CD8-positive, alpha-beta memory T cell (primary cell): ENCODE results near the gene ITIH1. TPM values are rescaled to one million over a fixed set of nuclear protein-coding genes. Genes with fewer than 3 reads are reported as not detected.

ENCODE experiments used
- CTCF ChIA-PET: fragments of 350-600 bp; sonication (Branson Sonifier 250); formaldehyde crosslinking; loops from one replicate; lab custom pipeline; 2021; ENCODE audit warnings: antibody characterized with exemption; lab: Charles Lee
- POLR2A ChIA-PET: fragments of 350-600 bp; sonication (Branson Sonifier 250); formaldehyde crosslinking; loops from one replicate; lab custom pipeline; 2021; ENCODE audit warnings: antibody characterized with exemption; lab: Charles Lee
- DNase-seq, 5 donors: peaks; one replicate each; pipeline versions ENCODE4 v3.0.0 to v3.0.0-alpha.2; 2020 to 2022; ENCODE audit warnings: mixed read lengths in 1 of 5
- H3K27ac ChIP-seq: one replicate; pipeline ENCODE4 v1.7.0; 2013; ENCODE audit warnings: low read depth, mild to moderate bottlenecking, low read length, moderate library complexity
- H3K27me3 ChIP-seq: 2 replicates; pipeline ENCODE4 v1.7.0; 2013; ENCODE audit warnings: low read length, mild to moderate bottlenecking; ENCODE audit not compliant: insufficient read depth, poor library complexity, severe bottlenecking
- H3K36me3 ChIP-seq: 2 replicates; pipeline ENCODE4 v1.7.0; 2013; ENCODE audit warnings: mild to moderate bottlenecking, low read length, moderate library complexity; ENCODE audit not compliant: insufficient read depth
- H3K4me1 ChIP-seq: 2 replicates; pipeline ENCODE4 v1.7.0; 2013; ENCODE audit warnings: mild to moderate bottlenecking, low read length, moderate library complexity; ENCODE audit not compliant: insufficient read depth
- H3K4me3 ChIP-seq: 2 replicates; pipeline ENCODE4 v1.7.0; 2013; ENCODE audit warnings: mild to moderate bottlenecking, low read length
- H3K9me3 ChIP-seq: 2 replicates; pipeline ENCODE4 v1.7.0; 2013; ENCODE audit warnings: mild to moderate bottlenecking, low read length
- H3K27ac Mint-ChIP-seq, 8 donors: one replicate each; pipeline ENCODE4 v1.8.0; 2020 to 2021; ENCODE audit warnings: mixed read lengths in 8 of 8, mild to moderate bottlenecking in 6 of 8, inconsistent platforms in 3 of 8, moderate library complexity in 3 of 8
- H3K27me3 Mint-ChIP-seq, 2 donors: one replicate each; pipeline ENCODE4 v1.8.0; 2020 to 2021; ENCODE audit warnings: mixed read lengths in 2 of 2, mild to moderate bottlenecking in 1 of 2, moderate library complexity in 1 of 2
- H3K36me3 Mint-ChIP-seq, 3 donors: one replicate each; pipeline ENCODE4 v1.8.0; 2020 to 2021; ENCODE audit warnings: mixed read lengths in 3 of 3, inconsistent platforms in 1 of 3, mild to moderate bottlenecking in 1 of 3
- H3K4me1 Mint-ChIP-seq, 3 donors: one replicate each; pipeline ENCODE4 v1.8.0; 2020 to 2021; ENCODE audit warnings: mixed read lengths in 3 of 3, inconsistent platforms in 1 of 3, mild to moderate bottlenecking in 1 of 3
- H3K4me3 Mint-ChIP-seq, 7 donors: one replicate each; pipeline ENCODE4 v1.8.0; 2020 to 2021; ENCODE audit warnings: mixed read lengths in 7 of 7, mild to moderate bottlenecking in 6 of 7, moderate library complexity in 4 of 7, inconsistent platforms in 2 of 7
- H3K9me3 Mint-ChIP-seq, 5 donors: one replicate each; pipeline ENCODE4 v1.8.0; 2020 to 2022; ENCODE audit warnings: mixed read lengths in 5 of 5, mild to moderate bottlenecking in 3 of 5, moderate library complexity in 2 of 5, inconsistent platforms in 1 of 5
- polyA plus RNA-seq: library from polyadenylated mRNA; unstranded; fragments of 300-500 nt; fragmentation: Illumina TruSeq; gene quantifications from one replicate; pipeline ENCODE4 v1.2.3, GENCODE V29; 2021
- total RNA-seq, 2 experiments: library from RNA; stranded (reverse); gene quantifications; one replicate each; pipeline ENCODE4 v1.2.3, GENCODE V29; 2021

Gene ITIH1
- total and polyA plus RNA-seq, 3 experiments from 2014 or later: not detected

DNA sequence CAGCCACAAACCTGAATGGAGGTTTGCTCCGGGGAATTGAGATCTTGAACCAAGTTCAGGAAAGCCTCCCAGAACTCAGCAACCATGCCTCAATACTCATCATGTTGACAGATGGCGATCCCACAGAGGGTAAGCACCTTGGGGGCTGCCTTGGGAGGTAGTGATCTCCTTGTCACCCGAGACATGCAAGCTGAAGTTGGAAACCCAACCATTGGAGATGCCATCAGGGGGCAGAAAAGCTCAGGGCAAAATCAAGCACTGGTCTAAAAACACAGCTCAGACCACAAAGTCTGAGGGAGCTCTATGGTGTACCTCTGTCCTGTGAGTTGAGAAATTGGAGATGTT lies 5.8 kb downstream of the ITIH1 start:
- no peak overlapping the region for H3K4me3 ChIP-seq
- H3K9me3 ChIP-seq: no peaks in the 10 kb centered on the region
- Mint-ChIP-seq H3K36me3 (no peaks in the 10 kb centered on the region), H3K27ac (no peak overlapping the region), H3K4me1 (no peaks in the 10 kb centered on the region), H3K9me3 (no peaks in the 10 kb centered on the region), H3K27me3 (peaks cover 0 to 14% of the 10 kb centered on the region in 2 donors), H3K4me3 (no peak overlapping the region)
- H3K27ac ChIP-seq: no peak overlapping the region
- DNase-seq: no peak
- H3K36me3 ChIP-seq: no peaks in the 10 kb centered on the region
- H3K4me1 ChIP-seq: no peaks in the 10 kb centered on the region
- ChIA-PET CTCF (no interaction called here), POLR2A (no interaction called here)
- H3K27me3 ChIP-seq: no peaks in the 10 kb centered on the region

GRCh38 chr3:52784021-52784621 lies 6.7 kb downstream of the ITIH1 start:
- Mint-ChIP-seq H3K27ac (no peak overlapping the region), H3K9me3 (no peaks in the 10 kb centered on the region), H3K36me3 (no peaks in the 10 kb centered on the region), H3K27me3 (peaks cover 0 to 14% of the 10 kb centered on the region in 2 donors), H3K4me1 (no peaks in the 10 kb centered on the region), H3K4me3 (no peak overlapping the region)
- Histone ChIP-seq H3K4me1 (no peaks in the 10 kb centered on the region), H3K4me3 (no peak overlapping the region), H3K9me3 (no peaks in the 10 kb centered on the region), H3K27ac (no peak overlapping the region), H3K36me3 (no peaks in the 10 kb centered on the region), H3K27me3 (no peaks in the 10 kb centered on the region)
- POLR2A ChIA-PET: no interaction called here
- peak in 1 of 5 donors; percentile 33 for DNase-seq
- CTCF ChIA-PET: no interaction called here

- no peaks in the 10 kb centered on the region for H3K9me3 ChIP-seq
- H3K36me3 ChIP-seq: no peaks in the 10 kb centered on the region
- Mint-ChIP-seq H3K27ac (no peak overlapping the region), H3K36me3 (no peaks in the 10 kb centered on the region), H3K4me3 (no peak overlapping the region), H3K9me3 (no peaks in the 10 kb centered on the region), H3K27me3 (peaks cover 0 to 14% of the 10 kb centered on the region in 2 donors), H3K4me1 (no peaks in the 10 kb centered on the region)
- DNase-seq: peak in 1 of 5 donors; percentile 16
- H3K4me1 ChIP-seq: no peaks in the 10 kb centered on the region
- ChIA-PET POLR2A (no interaction called here), CTCF (interaction anchor here (1.5 kb wide), 1 partner anchor 13 kb away, joined by 3 read pairs; no protein-coding TSS in a partner anchor)
- H3K27me3 ChIP-seq: no peaks in the 10 kb centered on the region
- no peak overlapping the region for H3K27ac ChIP-seq
- H3K4me3 ChIP-seq: no peak overlapping the region
These were observed 7.7 kb downstream of the ITIH1 start for GRCh38 chr3:52784931-52785590.

GRCh38 chr3:52786330-52787215 lies 9.2 kb downstream of the ITIH1 start:
- no peaks in the 10 kb centered on the region for H3K9me3 ChIP-seq
- H3K27ac ChIP-seq: no peak overlapping the region
- Mint-ChIP-seq H3K9me3 (peaks cover 0 to 2% (median 0%) of the 10 kb centered on the region in 5 donors), H3K4me1 (no peaks in the 10 kb centered on the region), H3K27me3 (peaks cover 0 to 9% of the 10 kb centered on the region in 2 donors), H3K4me3 (no peak overlapping the region), H3K27ac (no peak overlapping the region), H3K36me3 (no peaks in the 10 kb centered on the region)
- H3K36me3 ChIP-seq: no peaks in the 10 kb centered on the region
- CTCF ChIA-PET: interaction anchor here (1.5 kb wide), 1 partner anchor 12 kb away, joined by 3 read pairs; no protein-coding TSS in a partner anchor
- H3K4me3 ChIP-seq: no peak overlapping the region
- POLR2A ChIA-PET: no interaction called here
- no peaks in the 10 kb centered on the region for H3K4me1 ChIP-seq
- no peaks in the 10 kb centered on the region for H3K27me3 ChIP-seq
- DNase-seq: peak in 1 of 5 donors; percentile 38

DNA sequence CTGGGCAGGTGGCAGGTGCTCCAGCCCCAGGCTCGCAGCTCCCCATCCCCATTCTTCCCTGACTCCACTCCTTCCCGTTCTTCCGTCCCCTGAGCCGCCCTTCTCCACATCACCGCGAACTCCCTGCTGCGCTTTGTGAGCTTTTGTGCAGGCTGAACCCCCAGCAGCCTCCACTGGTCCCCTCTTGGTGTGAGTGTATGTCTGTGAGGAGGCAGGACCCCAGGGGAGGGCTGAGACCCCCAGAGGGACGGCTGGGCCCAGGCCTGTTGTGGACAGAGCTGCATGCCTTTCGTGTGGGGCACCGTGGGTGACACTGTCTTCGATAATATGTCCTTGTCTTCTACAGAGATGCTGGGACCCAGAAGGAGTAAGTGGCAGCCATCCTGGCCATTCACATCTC lies 9.8 kb downstream of the ITIH1 start:
- ChIA-PET CTCF (interaction anchor here (0.8 kb wide), 1 partner anchor 11 kb away, joined by 3 read pairs; no protein-coding TSS in a partner anchor), POLR2A (interaction anchor here (0.6 kb wide), 1 partner anchor 16 kb away, joined by 8 read pairs; no protein-coding TSS in a partner anchor)
- H3K36me3 ChIP-seq: no peaks in the 10 kb centered on the region
- H3K36me3 Mint-ChIP-seq: no peaks in the 10 kb centered on the region
- H3K27me3 Mint-ChIP-seq: peaks cover 0 to 9% of the 10 kb centered on the region in 2 donors
- H3K4me3 ChIP-seq: no peak overlapping the region
- H3K9me3 Mint-ChIP-seq: peaks cover 0 to 2% (median 0%) of the 10 kb centered on the region in 5 donors
- H3K27me3 ChIP-seq: no peaks in the 10 kb centered on the region
- H3K4me3 Mint-ChIP-seq: no peak overlapping the region
- DNase-seq: peak in 1 of 5 donors; percentile 18
- no peaks in the 10 kb centered on the region for H3K9me3 ChIP-seq
- H3K27ac ChIP-seq: no peak overlapping the region
- H3K27ac Mint-ChIP-seq: no peak overlapping the region
- no peaks in the 10 kb centered on the region for H3K4me1 Mint-ChIP-seq
- H3K4me1 ChIP-seq: no peaks in the 10 kb centered on the region

DNA sequence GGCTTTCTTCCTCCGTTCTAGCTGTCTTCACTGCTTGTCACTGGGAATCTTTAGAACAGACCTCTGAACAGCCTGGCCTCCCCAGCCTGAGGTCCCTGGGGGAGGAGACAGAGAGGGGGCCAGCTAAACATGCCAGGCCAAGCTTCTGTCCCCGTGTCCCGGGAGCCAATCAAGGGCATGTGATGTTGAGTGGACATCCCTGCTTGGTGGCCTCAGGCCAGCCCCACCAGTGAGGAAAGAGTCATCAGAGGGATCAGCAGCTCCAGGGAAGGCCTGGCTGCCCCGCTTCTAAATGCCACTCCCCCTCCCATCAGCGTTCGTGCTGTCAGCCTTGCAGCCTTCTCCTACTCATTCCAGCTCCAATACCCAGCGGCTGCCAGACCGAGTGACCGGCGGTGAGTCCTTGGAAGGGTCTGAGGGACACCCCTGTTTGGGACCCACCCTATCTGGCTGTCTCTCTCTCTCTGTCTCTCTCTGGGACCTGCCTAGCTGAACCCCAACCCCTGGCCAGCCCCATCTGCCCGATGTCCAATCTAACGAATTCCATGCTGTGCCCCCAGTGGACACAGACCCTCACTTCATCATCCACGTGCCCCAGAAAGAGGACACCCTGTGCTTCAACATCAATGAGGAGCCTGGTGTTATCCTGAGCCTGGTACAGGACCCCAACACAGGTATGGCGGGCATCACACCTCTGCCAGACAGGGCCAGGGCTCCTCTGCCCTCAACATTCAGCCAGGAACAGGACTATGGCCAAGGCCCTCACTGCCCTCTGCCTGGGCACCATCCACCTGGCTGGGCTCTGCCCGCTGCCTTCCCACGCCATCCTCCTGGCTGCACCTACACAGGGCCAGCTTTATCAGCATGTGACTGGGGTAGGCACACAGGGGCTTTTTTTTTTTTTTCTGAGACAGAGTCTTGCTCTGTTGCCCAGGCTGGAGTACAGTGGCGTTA lies 10.6 kb downstream of the ITIH1 start:
- Mint-ChIP-seq H3K27ac (no peak overlapping the region), H3K4me3 (no peak overlapping the region), H3K9me3 (peaks cover 0 to 2% (median 0%) of the 10 kb centered on the region in 5 donors), H3K36me3 (no peaks in the 10 kb centered on the region), H3K27me3 (peaks cover 0 to 9% of the 10 kb centered on the region in 2 donors), H3K4me1 (no peaks in the 10 kb centered on the region)
- ChIA-PET POLR2A (interaction anchor here (0.6 kb wide), 2 partner anchors 17 to 316 kb away, joined by 4 to 8 read pairs; no protein-coding TSS in a partner anchor), CTCF (interaction anchor here (0.8 kb wide), 1 partner anchor 10 kb away, joined by 3 read pairs; no protein-coding TSS in a partner anchor)
- Histone ChIP-seq H3K36me3 (no peaks in the 10 kb centered on the region), H3K4me3 (no peak overlapping the region), H3K4me1 (no peaks in the 10 kb centered on the region), H3K27me3 (no peaks in the 10 kb centered on the region), H3K27ac (no peak overlapping the region), H3K9me3 (no peaks in the 10 kb centered on the region)
- peak in 1 of 5 donors; percentile 30 for DNase-seq
